ENCODE results near the gene FICD.
A peak's percentile ranks its signal among the peaks of the same experiment; 100 is the strongest.
"Not testable (repeated sequence)": the region's sequence is repeated elsewhere in the genome, so short reads cannot be mapped to it uniquely, and the experiment has no call there.

FICD gene

GRCh38 chr12:108514973-108515814 lies at the start of gene FICD:
TSS of gene FICD (plus strand) at chr12:108515277. CDS start at chr12:108516973, 1,696 bp downstream.
- DNase-seq: peak; percentile 99

- no peak for DNase-seq
Observed at GRCh38 chr12:108465417-108465816, 49.7 kb upstream of the FICD start.

- DNase-seq: no peak
Observed at GRCh38 chr12:108468196-108468968, 46.7 kb upstream of the FICD start.

GRCh38 chr12:108473400-108474055 lies 41.5 kb upstream of the FICD start:
- no peak for DNase-seq

GRCh38 chr12:108475396-108475795 lies 39.7 kb upstream of the FICD start:
- DNase-seq: no peak

- DNase-seq: peak; percentile 31
Observed at GRCh38 chr12:108477055-108477880, 37.8 kb upstream of the FICD start.

- DNase-seq: no peak
Observed at GRCh38 chr12:108477881-108478259, 37.2 kb upstream of the FICD start.

- no peak for DNase-seq
Observed at GRCh38 chr12:108478611-108479206, 36.4 kb upstream of the FICD start.

GRCh38 chr12:108479364-108480070 lies 35.6 kb upstream of the FICD start:
- DNase-seq: no peak

- DNase-seq: no peak
Observed at GRCh38 chr12:108482717-108483212, 32.3 kb upstream of the FICD start.

GRCh38 chr12:108483213-108484059 lies 31.6 kb upstream of the FICD start:
- DNase-seq: no peak

- DNase-seq: no peak
Observed at GRCh38 chr12:108484431-108484830, 30.6 kb upstream of the FICD start.

GRCh38 chr12:108484845-108485244 lies 30.2 kb upstream of the FICD start:
- no peak for DNase-seq

- not testable (repeated sequence) for DNase-seq
Observed at GRCh38 chr12:108485371-108485770, 29.7 kb upstream of the FICD start.

GRCh38 chr12:108487029-108487428 lies 28.0 kb upstream of the FICD start:
- not testable (repeated sequence) for DNase-seq

GRCh38 chr12:108491256-108491655 lies 23.8 kb upstream of the FICD start:
- DNase-seq: no peak

- no peak for DNase-seq
Observed at GRCh38 chr12:108495054-108495453, 20.0 kb upstream of the FICD start.

GRCh38 chr12:108495823-108496579 lies 19.1 kb upstream of the FICD start:
- DNase-seq: no peak

- DNase-seq: no peak
Observed at GRCh38 chr12:108498136-108498535, 16.9 kb upstream of the FICD start.

- DNase-seq: no peak
Observed at GRCh38 chr12:108502922-108503321, 12.2 kb upstream of the FICD start.

Measured in COR-L47 (cell line).